Kidney epithelial cell (primary cell): ENCODE results near the gene PER2. TPM values are rescaled to one million over a fixed set of nuclear protein-coding genes. Genes with fewer than 3 reads are reported as not detected.
A peak's percentile ranks its signal among the peaks of the same experiment; 100 is the strongest.

Source experiments
- DNase-seq: peaks from one replicate; pipeline ENCODE4 v3.0.0-alpha.2; 2010; ENCODE audit warnings: low read depth
- H3K27me3 ChIP-seq: 2 replicates; pipeline ENCODE4 v1.6.0; 2011; ENCODE audit warnings: low read length; ENCODE audit not compliant: control insufficient read depth, insufficient read depth
- H3K36me3 ChIP-seq: 2 replicates; pipeline ENCODE4 v1.5.1; 2011; ENCODE audit warnings: low read length; ENCODE audit not compliant: control insufficient read depth, insufficient read depth
- H3K4me3 ChIP-seq: 2 replicates; pipeline ENCODE4 v1.5.1; 2011; ENCODE audit warnings: low read depth, mild to moderate bottlenecking, control low read depth, low read length
- total RNA-seq: library from RNA; depleted of rRNA; stranded (reverse); fragments of >200 nt; gene quantifications from 2 replicates; pipeline ENCODE4 v1.2.3, GENCODE V29; 2015
- TF ChIP-seq, protein P1 (sequence below): IDR thresholded peaks from 2 replicates; pipeline ENCODE4 v1.5.1; 2011; ENCODE audit warnings: mild to moderate bottlenecking, moderate library complexity, low read length, control low read depth, inconsistent platforms; ENCODE audit not compliant: insufficient read depth, poor library complexity, severe bottlenecking

Gene PER2
- total RNA-seq, 1 donor from 2014 or later = 3.3 TPM

DNA sequence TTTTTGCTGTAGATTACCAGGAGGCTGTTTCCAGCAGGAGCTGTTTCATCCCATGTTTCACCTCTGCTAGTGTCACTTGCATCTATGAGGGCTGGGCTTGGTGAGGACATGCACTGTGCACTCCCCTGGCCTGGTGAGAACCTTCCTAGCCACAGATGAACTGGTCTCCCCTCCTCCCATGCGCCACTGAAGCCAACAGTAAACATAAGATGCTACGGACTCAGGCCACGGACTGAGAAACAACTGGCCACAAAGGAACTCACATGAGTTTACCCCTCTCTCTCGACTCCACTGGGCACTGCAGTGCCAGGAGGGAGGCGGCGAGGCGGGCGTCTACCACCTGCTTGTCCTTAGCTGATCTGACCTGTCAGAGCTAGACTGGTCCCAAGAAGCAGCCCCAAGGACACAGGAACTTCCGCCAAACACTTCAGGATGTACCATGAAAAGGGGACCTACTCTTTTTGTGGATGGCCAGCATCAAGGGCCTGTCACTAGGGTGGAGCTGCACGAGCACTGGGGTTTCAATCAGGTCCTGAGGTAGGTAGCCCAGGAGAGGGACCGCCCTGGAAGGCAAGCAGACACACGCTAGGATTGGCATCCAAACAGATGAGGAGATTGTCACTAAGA is 25.8 kb downstream of the PER2 start:
- no peak overlapping the region for H3K4me3 ChIP-seq
- H3K27me3 ChIP-seq = no peaks in the 10 kb centered on the region
- TF ChIP-seq, protein P1, sequence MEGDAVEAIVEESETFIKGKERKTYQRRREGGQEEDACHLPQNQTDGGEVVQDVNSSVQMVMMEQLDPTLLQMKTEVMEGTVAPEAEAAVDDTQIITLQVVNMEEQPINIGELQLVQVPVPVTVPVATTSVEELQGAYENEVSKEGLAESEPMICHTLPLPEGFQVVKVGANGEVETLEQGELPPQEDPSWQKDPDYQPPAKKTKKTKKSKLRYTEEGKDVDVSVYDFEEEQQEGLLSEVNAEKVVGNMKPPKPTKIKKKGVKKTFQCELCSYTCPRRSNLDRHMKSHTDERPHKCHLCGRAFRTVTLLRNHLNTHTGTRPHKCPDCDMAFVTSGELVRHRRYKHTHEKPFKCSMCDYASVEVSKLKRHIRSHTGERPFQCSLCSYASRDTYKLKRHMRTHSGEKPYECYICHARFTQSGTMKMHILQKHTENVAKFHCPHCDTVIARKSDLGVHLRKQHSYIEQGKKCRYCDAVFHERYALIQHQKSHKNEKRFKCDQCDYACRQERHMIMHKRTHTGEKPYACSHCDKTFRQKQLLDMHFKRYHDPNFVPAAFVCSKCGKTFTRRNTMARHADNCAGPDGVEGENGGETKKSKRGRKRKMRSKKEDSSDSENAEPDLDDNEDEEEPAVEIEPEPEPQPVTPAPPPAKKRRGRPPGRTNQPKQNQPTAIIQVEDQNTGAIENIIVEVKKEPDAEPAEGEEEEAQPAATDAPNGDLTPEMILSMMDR = no peak
- H3K36me3 ChIP-seq = peaks cover 1% of the 10 kb centered on the region
- DNase-seq = no peak

- TF ChIP-seq, protein P1 = no peak
- Histone ChIP-seq H3K27me3 (no peaks in the 10 kb centered on the region), H3K36me3 (peaks cover 1% of the 10 kb centered on the region), H3K4me3 (no peak overlapping the region)
- DNase-seq = no peak
Measured at GRCh38 chr2:238261718-238262375, 26.6 kb downstream of the PER2 start.

GRCh38 chr2:238260883-238261282 is 27.5 kb downstream of the PER2 start:
- DNase-seq = peak; percentile 18
- Histone ChIP-seq H3K4me3 (no peak overlapping the region), H3K36me3 (peaks cover 1% of the 10 kb centered on the region), H3K27me3 (no peaks in the 10 kb centered on the region)
- TF ChIP-seq, protein P1 = no peak

GRCh38 chr2:238259061-238260020 is 29.1 kb downstream of the PER2 start:
- DNase-seq = no peak
- Histone ChIP-seq H3K36me3 (peaks cover 1% of the 10 kb centered on the region), H3K27me3 (no peaks in the 10 kb centered on the region), H3K4me3 (no peak overlapping the region)
- TF ChIP-seq, protein P1 = peak; percentile 25

GRCh38 chr2:238257786-238258700 is 30.4 kb downstream of the PER2 start:
- TF ChIP-seq, protein P1 = no peak
- H3K4me3 ChIP-seq = no peak overlapping the region
- H3K27me3 ChIP-seq = no peaks in the 10 kb centered on the region
- H3K36me3 ChIP-seq = peaks cover 1% of the 10 kb centered on the region
- no peak for DNase-seq
